Upper lobe of left lung (tissue), 6 donors: ENCODE results near the gene EGFLAM. TPM values are rescaled to one million over a fixed set of nuclear protein-coding genes. Genes with fewer than 3 reads are reported as not detected.

Experiments used
- ATAC-seq, 2 donors: fragments of 200-7000 bp; cut with Tn5 transposase; one replicate each; pipeline ENCODE4 v1.9.1; 2022; ENCODE audit warnings: mild to moderate bottlenecking in 2 of 2, moderate library complexity in 2 of 2; ENCODE audit not compliant: low FRiP score in 2 of 2
- DNase-seq, 2 donors: peaks; one replicate each; pipeline ENCODE4 v3.0.0-alpha.2; 2019 to 2020
- H3K27ac ChIP-seq, 4 donors: fragments of 200-600 bp; sonication (generic); one replicate each; pipeline ENCODE4 v1.5.1; 2016 to 2019
- H3K27me3 ChIP-seq, 4 donors: fragments of 200-600 bp; sonication (generic); one replicate each; pipeline ENCODE4 v1.5.1; 2017 to 2019
- H3K36me3 ChIP-seq, 4 donors: fragments of 200-600 bp; sonication (generic); one replicate each; pipeline ENCODE4 v1.5.1; 2016 to 2019
- H3K4me1 ChIP-seq, 4 donors: fragments of 200-600 bp; sonication (generic); one replicate each; pipeline ENCODE4 v1.5.1; 2018 to 2019
- H3K4me3 ChIP-seq, 4 donors: fragments of 200-600 bp; sonication (generic); one replicate each; pipeline ENCODE4 v1.5.1; 2017 to 2019; ENCODE audit warnings: mild to moderate bottlenecking in 2 of 4, moderate library complexity in 1 of 4
- H3K9me3 ChIP-seq, 4 donors: fragments of 200-600 bp; sonication (generic); one replicate each; pipeline ENCODE4 v1.5.1; 2018 to 2019
- EP300 ChIP-seq, 4 donors: sonication (generic); formaldehyde crosslinking; IDR thresholded peaks; one replicate each; pipeline ENCODE4 v1.5.1; 2017; ENCODE audit warnings: antibody characterized with exemption in 4 of 4, control low read depth in 2 of 4
- POLR2A ChIP-seq, 4 donors: fragments of 450-650 bp; IDR thresholded peaks; one replicate each; pipeline ENCODE4 v1.5.1; 2016 to 2017; ENCODE audit warnings: antibody characterized with exemption in 4 of 4, mild to moderate bottlenecking in 2 of 4
- POLR2AphosphoS5 ChIP-seq, 2 donors: sonication (generic); formaldehyde crosslinking; IDR thresholded peaks; one replicate each; pipeline ENCODE4 v1.5.1; 2017; ENCODE audit warnings: antibody characterized with exemption in 2 of 2
- WGBS, 2 donors: methylation state at CpG; one replicate each; pipeline ENCODE4 v1.1.5; 2017 to 2018; 5-methylcytosine and 5-hydroxymethylcytosine counted together
- total RNA-seq, 6 donors: library from RNA; depleted of rRNA in 4 of 6; stranded (reverse); fragments of >200 nt in 4 of 6; gene quantifications; one replicate each; pipeline versions ENCODE4 v1.1.0 to v1.2.1, GENCODE V29; 2016 to 2021
- TF ChIP-seq, protein P1 (sequence below), 6 experiments: fragments of 450-650 bp in 4 of 6; fragments of 200-600 bp in 2 of 6; sonication (generic) in 2 of 6; IDR thresholded peaks; one replicate each; pipeline ENCODE4 v1.5.1; 2016 to 2019; ENCODE audit warnings: antibody characterized with exemption in 6 of 6
- donor health status: DM: no; HTN: no; CAD: no; lungs with moderate emphysema.
- donor health status: DM: no; HTN: yes; CAD: no; lungs with severe emphysema.

The EGFLAM gene
- 1 to 10 TPM in 3 of 6 donors, under 1 TPM in 1, not detected in 2; 0.22 to 5.2 (median 1.6) TPM for total RNA-seq

DNA sequence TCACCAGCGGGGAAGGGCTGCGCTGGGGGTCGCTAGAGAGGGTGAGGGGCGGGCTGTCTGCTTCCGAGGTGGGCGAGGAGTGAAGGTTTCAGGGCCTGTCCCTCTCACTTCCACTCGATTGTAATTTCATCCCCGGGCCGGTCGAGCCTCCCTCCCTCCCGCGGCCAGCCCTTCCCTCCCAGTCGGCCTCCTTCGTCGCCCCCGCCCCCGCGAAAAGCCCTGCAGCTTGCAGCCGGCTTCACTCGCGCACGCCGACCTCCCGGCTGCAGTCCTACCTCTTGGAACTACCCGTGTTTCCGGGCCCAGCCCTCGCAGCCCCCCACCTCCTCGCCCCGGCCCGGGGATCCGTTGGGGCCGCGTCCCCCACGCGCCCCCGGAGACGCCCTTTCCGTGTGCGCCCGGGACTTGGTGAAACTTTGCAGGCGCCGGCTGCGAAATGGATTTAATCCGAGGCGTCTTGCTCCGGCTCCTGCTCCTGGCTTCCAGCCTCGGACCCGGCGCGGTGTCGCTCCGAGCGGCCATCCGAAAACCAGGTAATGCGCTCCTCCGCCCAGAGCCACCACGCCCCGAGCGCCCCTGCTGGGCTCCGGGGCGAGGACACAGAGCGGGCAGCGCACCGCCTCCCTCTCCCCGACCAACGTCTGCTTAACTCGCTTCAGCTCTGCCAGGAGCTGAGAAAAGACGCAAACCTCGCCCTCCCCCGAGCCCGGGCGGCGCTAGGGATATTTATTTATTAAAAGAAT lies at the start of gene EGFLAM:
TSS of gene EGFLAM (plus strand) at position 241 of the 743 bp plus-strand sequence. CDS start at position 437, 196 bp downstream.
- Histone ChIP-seq H3K27me3 (peaks cover 0 to 26% (median 8%) of the 10 kb centered on the region in 4 donors), H3K9me3 (no peaks in the 10 kb centered on the region), H3K27ac (no peak within 1 kb of the TSS), H3K4me1 (peaks cover 16 to 19% (median 18%) of the 10 kb centered on the region in 4 donors), H3K36me3 (no peaks in the 10 kb centered on the region), H3K4me3 (peak within 1 kb of the TSS in 3 of 4 donors; percentile 33 to 49 (median 47))
- no peak for TF ChIP-seq POLR2A (IDR thresholded peaks at IDR 0.05)
- TF ChIP-seq, protein P1, sequence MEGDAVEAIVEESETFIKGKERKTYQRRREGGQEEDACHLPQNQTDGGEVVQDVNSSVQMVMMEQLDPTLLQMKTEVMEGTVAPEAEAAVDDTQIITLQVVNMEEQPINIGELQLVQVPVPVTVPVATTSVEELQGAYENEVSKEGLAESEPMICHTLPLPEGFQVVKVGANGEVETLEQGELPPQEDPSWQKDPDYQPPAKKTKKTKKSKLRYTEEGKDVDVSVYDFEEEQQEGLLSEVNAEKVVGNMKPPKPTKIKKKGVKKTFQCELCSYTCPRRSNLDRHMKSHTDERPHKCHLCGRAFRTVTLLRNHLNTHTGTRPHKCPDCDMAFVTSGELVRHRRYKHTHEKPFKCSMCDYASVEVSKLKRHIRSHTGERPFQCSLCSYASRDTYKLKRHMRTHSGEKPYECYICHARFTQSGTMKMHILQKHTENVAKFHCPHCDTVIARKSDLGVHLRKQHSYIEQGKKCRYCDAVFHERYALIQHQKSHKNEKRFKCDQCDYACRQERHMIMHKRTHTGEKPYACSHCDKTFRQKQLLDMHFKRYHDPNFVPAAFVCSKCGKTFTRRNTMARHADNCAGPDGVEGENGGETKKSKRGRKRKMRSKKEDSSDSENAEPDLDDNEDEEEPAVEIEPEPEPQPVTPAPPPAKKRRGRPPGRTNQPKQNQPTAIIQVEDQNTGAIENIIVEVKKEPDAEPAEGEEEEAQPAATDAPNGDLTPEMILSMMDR (IDR thresholded peaks at IDR 0.05), result no peak
- TF ChIP-seq EP300 (IDR thresholded peaks at IDR 0.05), result no peak
- TF ChIP-seq POLR2AphosphoS5 (IDR thresholded peaks at IDR 0.05), result no peak
- ATAC-seq (peak; percentile 52 to 63), DNase-seq (peak in 1 of 2 donors; percentile 84)
- 0% methylated on average over 13 to 48 of the region's 73 CpGs for WGBS, 2 donors

DNA sequence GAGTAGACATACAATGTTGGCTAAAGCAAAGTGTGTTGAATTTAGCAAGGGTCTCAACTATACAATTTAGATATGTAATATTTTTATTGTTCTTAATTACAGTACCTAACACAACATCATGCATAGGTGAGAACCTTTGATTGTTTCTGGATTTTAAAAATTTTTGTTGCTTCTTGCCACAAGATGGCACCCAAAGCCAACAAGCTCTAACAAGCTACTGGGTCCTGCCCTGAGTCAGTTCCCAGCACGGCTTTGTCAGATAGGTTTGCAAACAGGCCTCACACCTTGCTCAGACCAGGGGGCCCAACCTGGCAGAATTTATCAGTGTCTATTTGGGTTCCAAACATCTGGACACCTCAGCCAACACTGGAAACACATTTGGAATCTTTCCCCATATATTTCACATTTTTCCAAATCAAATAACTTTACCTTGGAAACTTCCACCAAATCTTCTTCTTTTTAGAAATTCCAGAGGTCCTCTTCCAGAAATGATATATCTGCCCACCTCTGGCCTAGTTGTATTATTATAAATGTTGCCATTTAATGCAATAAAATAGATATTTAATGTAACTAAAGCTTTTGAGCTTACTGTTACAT lies 49.5 kb upstream of the EGFLAM start:
- WGBS, 2 donors, result 4 to 25% methylated on average over 1 of the region's 1 CpG
- Histone ChIP-seq H3K36me3 (no peaks in the 10 kb centered on the region), H3K27me3 (no peaks in the 10 kb centered on the region), H3K9me3 (no peaks in the 10 kb centered on the region), H3K4me3 (no peak overlapping the region), H3K27ac (no peak overlapping the region), H3K4me1 (no peaks in the 10 kb centered on the region)
- no peak for DNase-seq
- TF ChIP-seq POLR2AphosphoS5 (IDR thresholded peaks at IDR 0.05), result no peak
- TF ChIP-seq, protein P1 (IDR thresholded peaks at IDR 0.05), result no peak
- TF ChIP-seq EP300 (IDR thresholded peaks at IDR 0.05), result no peak
- no peak for TF ChIP-seq POLR2A (IDR thresholded peaks at IDR 0.05)
- ATAC-seq, result no peak

DNA sequence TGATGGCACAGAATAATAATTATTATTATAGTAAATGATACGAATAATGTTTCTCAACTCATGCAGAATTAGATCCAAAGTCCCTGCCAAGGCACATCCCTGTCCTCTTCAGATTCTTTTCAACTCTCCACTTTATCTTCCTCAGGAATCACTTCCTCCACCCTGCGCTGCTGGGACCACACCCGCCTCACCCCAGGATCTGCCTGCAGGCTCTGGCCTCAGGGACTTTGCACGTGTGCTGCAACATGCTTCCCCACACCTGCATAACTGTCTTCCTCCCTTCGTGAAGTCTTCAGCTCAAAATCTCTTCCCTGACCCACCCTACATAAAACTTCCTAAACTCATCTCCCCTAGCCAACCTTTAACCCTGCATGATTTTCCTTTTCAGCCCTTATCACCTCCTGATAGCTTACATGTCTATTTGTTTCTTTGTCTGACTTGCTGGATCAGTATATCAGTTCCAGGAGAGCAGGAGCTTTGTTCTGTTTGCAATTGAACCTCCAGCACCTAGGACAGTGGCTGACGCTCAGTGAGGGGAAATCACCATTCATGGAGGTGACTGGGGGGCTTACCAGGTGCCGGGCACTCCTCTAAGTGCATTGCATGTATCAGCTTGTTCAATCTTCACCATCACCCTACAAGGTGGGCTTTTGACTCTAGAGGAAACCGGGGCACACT lies 47.5 kb upstream of the EGFLAM start:
- H3K9me3 ChIP-seq, result no peaks in the 10 kb centered on the region
- H3K27ac ChIP-seq, result no peak overlapping the region
- no peak for ATAC-seq
- 61 to 68% methylated on average over 8 of the region's 8 CpGs for WGBS, 2 donors
- peak in 1 of 2 donors; percentile 8 for DNase-seq
- H3K4me1 ChIP-seq, result no peaks in the 10 kb centered on the region
- H3K27me3 ChIP-seq, result no peaks in the 10 kb centered on the region
- no peak overlapping the region for H3K4me3 ChIP-seq
- no peak for TF ChIP-seq POLR2AphosphoS5 (IDR thresholded peaks at IDR 0.05)
- TF ChIP-seq, protein P1 (IDR thresholded peaks at IDR 0.05), result no peak
- TF ChIP-seq POLR2A (IDR thresholded peaks at IDR 0.05), result no peak
- TF ChIP-seq EP300 (IDR thresholded peaks at IDR 0.05), result no peak
- no peaks in the 10 kb centered on the region for H3K36me3 ChIP-seq

DNA sequence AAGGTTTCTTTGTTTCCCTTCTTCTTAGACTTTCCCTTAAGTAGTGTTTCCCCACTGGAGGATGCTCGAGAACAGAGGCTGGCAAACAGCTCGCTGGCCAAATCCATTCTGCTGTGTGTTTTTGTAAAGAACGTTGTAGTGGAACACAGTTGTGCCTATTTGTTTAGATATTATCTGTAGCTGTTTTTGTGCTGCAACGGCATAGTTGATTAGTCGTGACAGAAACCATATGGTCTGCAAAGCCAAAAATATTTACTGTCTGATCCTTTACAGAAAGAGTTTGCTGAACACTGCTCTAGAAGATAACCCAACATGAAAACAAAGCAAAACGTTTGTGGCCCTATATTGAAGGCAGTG lies 47.0 kb upstream of the EGFLAM start:
- no peak for ATAC-seq
- WGBS, 2 donors, result 44 to 55% methylated on average over 6 of the region's 6 CpGs
- TF ChIP-seq, protein P1 (IDR thresholded peaks at IDR 0.05), result no peak
- TF ChIP-seq POLR2AphosphoS5 (IDR thresholded peaks at IDR 0.05) (no peak), POLR2A (IDR thresholded peaks at IDR 0.05) (no peak), EP300 (IDR thresholded peaks at IDR 0.05) (no peak)

More for the DNA sequence above, 47.0 kb upstream of the EGFLAM start:
- Histone ChIP-seq H3K4me3 (no peak overlapping the region), H3K4me1 (no peaks in the 10 kb centered on the region), H3K27me3 (no peaks in the 10 kb centered on the region), H3K27ac (no peak overlapping the region), H3K36me3 (no peaks in the 10 kb centered on the region), H3K9me3 (no peaks in the 10 kb centered on the region)
- no peak for DNase-seq
